ENCODE results near the gene SLC22A7. TPM values are rescaled to one million over a fixed set of nuclear protein-coding genes. Genes with fewer than 3 reads are reported as not detected.

The SLC22A7 gene
- total and polyA plus RNA-seq, 2 donors from 2014 or later: 2.0 to 34.8 TPM

- no peaks in the 10 kb centered on the region for H3K9me3 ChIP-seq (ENCODE audit: control insufficient read depth in 2 of 3, insufficient read depth in 1 of 3, low read length in 3 of 3)
- intact Hi-C loops (cut with DNase I): no loop called here
- FAIRE-seq (no peak), DNase-seq (no peak)
- H3K36me3 ChIP-seq (ENCODE audit: control insufficient read depth in 2 of 3, insufficient read depth in 3 of 3, low read length in 3 of 3): no peaks in the 10 kb centered on the region
- peaks cover 2% of the 10 kb centered on the region for H3K27me3 ChIP-seq (ENCODE audit: control insufficient read depth, insufficient read depth, low read length)
- TF ChIP-seq CTCF (IDR thresholded peaks at IDR 0.05; ENCODE audit: borderline replicate concordance, extremely low read depth, insufficient read depth): no peak
- H3K9ac ChIP-seq (ENCODE audit: low read length in 3 of 3): no peak overlapping the region
- H3K4me3 ChIP-seq (ENCODE audit: low read length in 3 of 3): no peak overlapping the region
- H3K4me1 ChIP-seq (ENCODE audit: control insufficient read depth in 2 of 3, insufficient read depth in 2 of 3, low read depth in 1 of 3, low read length in 3 of 3): peaks cover 6 to 31% (median 29%) of the 10 kb centered on the region in 3 donors
- H3K27ac ChIP-seq (ENCODE audit: low read depth in 2 of 2, low read length in 2 of 2): no peak overlapping the region
Observed at GRCh38 chr6:43273707-43274106, 24.4 kb upstream of the SLC22A7 start.

GRCh38 chr6:43274127-43274915, 23.7 kb upstream of the SLC22A7 start:
- no peaks in the 10 kb centered on the region for H3K9me3 ChIP-seq (ENCODE audit: control insufficient read depth in 2 of 3, insufficient read depth in 1 of 3, low read length in 3 of 3)
- intact Hi-C loops (cut with DNase I): no loop called here
- H3K36me3 ChIP-seq (ENCODE audit: control insufficient read depth in 2 of 3, insufficient read depth in 3 of 3, low read length in 3 of 3): no peaks in the 10 kb centered on the region
- H3K27ac ChIP-seq (ENCODE audit: low read depth in 2 of 2, low read length in 2 of 2): peak overlapping the region in 1 of 2 donors; percentile 78
- H3K4me1 ChIP-seq (ENCODE audit: control insufficient read depth in 2 of 3, insufficient read depth in 2 of 3, low read depth in 1 of 3, low read length in 3 of 3): peaks cover 6 to 29% (median 24%) of the 10 kb centered on the region in 3 donors
- FAIRE-seq: no peak
- peak overlapping the region in 1 of 3 donors; percentile 47 for H3K4me3 ChIP-seq (ENCODE audit: low read length in 3 of 3)
- TF ChIP-seq CTCF (IDR thresholded peaks at IDR 0.05; ENCODE audit: borderline replicate concordance, extremely low read depth, insufficient read depth): no peak
- H3K27me3 ChIP-seq (ENCODE audit: control insufficient read depth, insufficient read depth, low read length): peaks cover 2% of the 10 kb centered on the region
- H3K9ac ChIP-seq (ENCODE audit: low read length in 3 of 3): no peak overlapping the region
- no peak for DNase-seq

GRCh38 chr6:43274916-43275597, 23.0 kb upstream of the SLC22A7 start:
- no peaks in the 10 kb centered on the region for H3K9me3 ChIP-seq (ENCODE audit: control insufficient read depth in 2 of 3, insufficient read depth in 1 of 3, low read length in 3 of 3)
- no peak for FAIRE-seq
- H3K36me3 ChIP-seq (ENCODE audit: control insufficient read depth in 2 of 3, insufficient read depth in 3 of 3, low read length in 3 of 3): no peaks in the 10 kb centered on the region
- peak in 3 of 5 donors; percentile 43 to 73 (median 54) for DNase-seq
- H3K27ac ChIP-seq (ENCODE audit: low read depth in 2 of 2, low read length in 2 of 2): peak overlapping the region in 1 of 2 donors; percentile 78
- H3K9ac ChIP-seq (ENCODE audit: low read length in 3 of 3): no peak overlapping the region
- intact Hi-C loops (cut with DNase I): no loop called here
- peaks cover 6 to 26% (median 24%) of the 10 kb centered on the region in 3 donors for H3K4me1 ChIP-seq (ENCODE audit: control insufficient read depth in 2 of 3, insufficient read depth in 2 of 3, low read depth in 1 of 3, low read length in 3 of 3)
- H3K27me3 ChIP-seq (ENCODE audit: control insufficient read depth, insufficient read depth, low read length): peaks cover 2% of the 10 kb centered on the region
- TF ChIP-seq CTCF (IDR thresholded peaks at IDR 0.05; ENCODE audit: borderline replicate concordance, extremely low read depth, insufficient read depth): no peak
- peak overlapping the region in 1 of 3 donors; percentile 47 for H3K4me3 ChIP-seq (ENCODE audit: low read length in 3 of 3)
